ENCODE data around the gene EPAS1. TPM values are rescaled to one million over a fixed set of nuclear protein-coding genes. Genes with fewer than 3 reads are reported as not detected.

EPAS1 gene
- total RNA-seq, 4 donors from 2014 or later, result 126 to 249 (median 148) TPM

GRCh38 chr2:46320141-46320567 lies 22.9 kb downstream of the EPAS1 start:
- TF ChIP-seq POLR2A (IDR thresholded peaks at IDR 0.05), result no peak
- TF ChIP-seq CTCF (IDR thresholded peaks at IDR 0.05), result no peak
- WGBS, 2 donors, result 51 to 58% methylated on average over 8 of the region's 8 CpGs
- no peak overlapping the region for H3K4me3 ChIP-seq (ENCODE audit: low read depth, poor library complexity, severe bottlenecking)
- intact Hi-C loops (cut with DNase I; ENCODE audit: low total_unique reads), result no loop called here
- peak in 1 of 2 donors; percentile 32 for DNase-seq (ENCODE audit: low spot score in 2 of 2)

GRCh38 chr2:46323730-46324129 lies 26.5 kb downstream of the EPAS1 start:
- H3K4me3 ChIP-seq (ENCODE audit: low read depth, poor library complexity, severe bottlenecking), result no peak overlapping the region
- no peak for DNase-seq (ENCODE audit: low spot score in 2 of 2)
- WGBS, 2 donors, result 73 to 87% methylated on average over 4 of the region's 4 CpGs
- TF ChIP-seq POLR2A (IDR thresholded peaks at IDR 0.05) (no peak), CTCF (IDR thresholded peaks at IDR 0.05) (no peak)
- intact Hi-C loops (cut with DNase I; ENCODE audit: low total_unique reads), result no loop called here

- no peak overlapping the region for H3K4me3 ChIP-seq (ENCODE audit: low read depth, poor library complexity, severe bottlenecking)
- intact Hi-C loops (cut with DNase I; ENCODE audit: low total_unique reads), result no loop called here
- no peak for DNase-seq (ENCODE audit: low spot score in 2 of 2)
- TF ChIP-seq POLR2A (IDR thresholded peaks at IDR 0.05), result no peak
- no peak for TF ChIP-seq CTCF (IDR thresholded peaks at IDR 0.05)
- WGBS, 2 donors, result 64% methylated on average over 6 of the region's 6 CpGs
Observed at GRCh38 chr2:46325182-46325928, 28.1 kb downstream of the EPAS1 start.

GRCh38 chr2:46326231-46326980 lies 29.2 kb downstream of the EPAS1 start:
- intact Hi-C loops (cut with DNase I; ENCODE audit: low total_unique reads), result no loop called here
- no peak for TF ChIP-seq CTCF (IDR thresholded peaks at IDR 0.05)
- TF ChIP-seq POLR2A (IDR thresholded peaks at IDR 0.05), result no peak
- peak in 1 of 2 donors; percentile 76 for DNase-seq (ENCODE audit: low spot score in 2 of 2)
- no peak overlapping the region for H3K4me3 ChIP-seq (ENCODE audit: low read depth, poor library complexity, severe bottlenecking)
- 60 to 64% methylated on average over 8 of the region's 8 CpGs for WGBS, 2 donors

GRCh38 chr2:46327627-46328026 lies 30.4 kb downstream of the EPAS1 start:
- 81 to 93% methylated on average over 4 of the region's 4 CpGs for WGBS, 2 donors
- no peak overlapping the region for H3K4me3 ChIP-seq (ENCODE audit: low read depth, poor library complexity, severe bottlenecking)
- DNase-seq (ENCODE audit: low spot score in 2 of 2), result no peak
- no peak for TF ChIP-seq POLR2A (IDR thresholded peaks at IDR 0.05)
- no peak for TF ChIP-seq CTCF (IDR thresholded peaks at IDR 0.05)
- intact Hi-C loops (cut with DNase I; ENCODE audit: low total_unique reads), result no loop called here
